A549 (cell line): Measurements from ENCODE around the gene SLC9A4.

ENCODE experiments used
- BHLHE40 ChIP-seq: IDR thresholded peaks from 2 replicates; pipeline ENCODE4 v1.6.1; 2012; ENCODE audit warnings: low read depth, low read length, inconsistent platforms
- EP300 ChIP-seq, 2 experiments: fragments of >200 bp; sonication (Bioruptor Twin); formaldehyde crosslinking; IDR thresholded peaks; 2 replicates in 1 of 2; 3 replicates in 1 of 2; pipeline ENCODE4 v1.6.1; 2016 to 2017
- HOXA7 ChIP-seq: fragments of 250-450 bp; sonication (Bioruptor Pico); IDR thresholded peaks from 2 replicates; pipeline ENCODE4 v1.5.0; 2020; ENCODE audit warnings: mild to moderate bottlenecking, moderate library complexity
- KDM1A ChIP-seq: fragments of 200-600 bp; sonication (generic); IDR thresholded peaks from 2 replicates; pipeline ENCODE4 v1.6.1; 2016; ENCODE audit warnings: low read depth, mild to moderate bottlenecking
- KDM5A ChIP-seq: fragments of 200-600 bp; sonication (generic); IDR thresholded peaks from 2 replicates; pipeline ENCODE4 v1.6.1; 2016; ENCODE audit warnings: antibody characterized with exemption, mild to moderate bottlenecking
- MAFK ChIP-seq: fragments of 450-650 bp; IDR thresholded peaks from 2 replicates; pipeline ENCODE4 v1.6.1; 2014; ENCODE audit not compliant: partially characterized antibody
- POLR2A ChIP-seq: IDR thresholded peaks from 2 replicates; pipeline ENCODE4 v1.6.1; 2012; ENCODE audit warnings: mild to moderate bottlenecking, low read length
- RARB ChIP-seq: fragments of 250-450 bp; sonication (Bioruptor Pico); IDR thresholded peaks from 2 replicates; pipeline ENCODE4 v1.8.0; 2021; ENCODE audit warnings: mild to moderate bottlenecking, moderate library complexity
- TP53 ChIP-seq: fragments of 250-450 bp; sonication (Bioruptor Pico); IDR thresholded peaks from 2 replicates; pipeline ENCODE4 v1.5.0; 2021; ENCODE audit warnings: mild to moderate bottlenecking, moderate library complexity
- TF ChIP-seq, protein P1 (sequence below): fragments of >200 bp; sonication (Bioruptor Twin); formaldehyde crosslinking; IDR thresholded peaks from 3 replicates; pipeline ENCODE4 v1.5.1; 2016
- TF ChIP-seq, protein P2 (sequence below): fragments of 200-600 bp; sonication (generic); IDR thresholded peaks from 2 replicates; pipeline ENCODE4 v1.6.1; 2016; ENCODE audit warnings: antibody characterized with exemption, mild to moderate bottlenecking, moderate library complexity
- TF ChIP-seq, protein P3 (sequence below): fragments of 150-350 bp; IDR thresholded peaks from 2 replicates; pipeline ENCODE4 v1.6.1; 2014; ENCODE audit warnings: low read depth, mild to moderate bottlenecking, low read length
- TF ChIP-seq, protein P4 (sequence below): fragments of 450-650 bp; IDR thresholded peaks from 2 replicates; pipeline ENCODE4 v1.6.1; 2014; ENCODE audit warnings: antibody characterized with exemption
- TF ChIP-seq, protein P5 (sequence below): IDR thresholded peaks from 2 replicates; pipeline ENCODE4 v1.6.1; 2012; ENCODE audit warnings: low read depth, borderline replicate concordance

DNA sequence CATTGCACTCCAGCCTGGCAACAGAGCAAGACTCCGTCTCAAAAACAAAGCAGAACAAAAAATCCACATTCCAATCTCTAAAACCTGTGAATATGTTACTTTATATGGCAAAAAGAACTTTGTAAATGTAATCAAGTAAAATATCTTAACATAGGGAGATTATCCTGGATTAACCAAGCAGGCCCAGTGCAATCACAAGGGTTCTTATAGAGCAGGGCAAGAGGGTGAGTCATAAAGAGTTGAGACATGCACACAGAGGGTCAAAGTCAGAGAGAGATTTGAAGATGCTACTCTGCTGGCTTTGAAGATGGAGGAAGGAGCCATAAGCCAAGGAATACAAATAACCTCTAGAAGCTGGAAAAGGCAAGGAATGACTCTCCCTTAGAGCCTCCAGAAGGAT is 85.4 kb downstream of the SLC9A4 start:
- TF ChIP-seq, protein P1, sequence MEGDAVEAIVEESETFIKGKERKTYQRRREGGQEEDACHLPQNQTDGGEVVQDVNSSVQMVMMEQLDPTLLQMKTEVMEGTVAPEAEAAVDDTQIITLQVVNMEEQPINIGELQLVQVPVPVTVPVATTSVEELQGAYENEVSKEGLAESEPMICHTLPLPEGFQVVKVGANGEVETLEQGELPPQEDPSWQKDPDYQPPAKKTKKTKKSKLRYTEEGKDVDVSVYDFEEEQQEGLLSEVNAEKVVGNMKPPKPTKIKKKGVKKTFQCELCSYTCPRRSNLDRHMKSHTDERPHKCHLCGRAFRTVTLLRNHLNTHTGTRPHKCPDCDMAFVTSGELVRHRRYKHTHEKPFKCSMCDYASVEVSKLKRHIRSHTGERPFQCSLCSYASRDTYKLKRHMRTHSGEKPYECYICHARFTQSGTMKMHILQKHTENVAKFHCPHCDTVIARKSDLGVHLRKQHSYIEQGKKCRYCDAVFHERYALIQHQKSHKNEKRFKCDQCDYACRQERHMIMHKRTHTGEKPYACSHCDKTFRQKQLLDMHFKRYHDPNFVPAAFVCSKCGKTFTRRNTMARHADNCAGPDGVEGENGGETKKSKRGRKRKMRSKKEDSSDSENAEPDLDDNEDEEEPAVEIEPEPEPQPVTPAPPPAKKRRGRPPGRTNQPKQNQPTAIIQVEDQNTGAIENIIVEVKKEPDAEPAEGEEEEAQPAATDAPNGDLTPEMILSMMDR, result no peak
- TF ChIP-seq HOXA7, result no peak
- no peak for TF ChIP-seq MAFK
- TF ChIP-seq, protein P2, sequence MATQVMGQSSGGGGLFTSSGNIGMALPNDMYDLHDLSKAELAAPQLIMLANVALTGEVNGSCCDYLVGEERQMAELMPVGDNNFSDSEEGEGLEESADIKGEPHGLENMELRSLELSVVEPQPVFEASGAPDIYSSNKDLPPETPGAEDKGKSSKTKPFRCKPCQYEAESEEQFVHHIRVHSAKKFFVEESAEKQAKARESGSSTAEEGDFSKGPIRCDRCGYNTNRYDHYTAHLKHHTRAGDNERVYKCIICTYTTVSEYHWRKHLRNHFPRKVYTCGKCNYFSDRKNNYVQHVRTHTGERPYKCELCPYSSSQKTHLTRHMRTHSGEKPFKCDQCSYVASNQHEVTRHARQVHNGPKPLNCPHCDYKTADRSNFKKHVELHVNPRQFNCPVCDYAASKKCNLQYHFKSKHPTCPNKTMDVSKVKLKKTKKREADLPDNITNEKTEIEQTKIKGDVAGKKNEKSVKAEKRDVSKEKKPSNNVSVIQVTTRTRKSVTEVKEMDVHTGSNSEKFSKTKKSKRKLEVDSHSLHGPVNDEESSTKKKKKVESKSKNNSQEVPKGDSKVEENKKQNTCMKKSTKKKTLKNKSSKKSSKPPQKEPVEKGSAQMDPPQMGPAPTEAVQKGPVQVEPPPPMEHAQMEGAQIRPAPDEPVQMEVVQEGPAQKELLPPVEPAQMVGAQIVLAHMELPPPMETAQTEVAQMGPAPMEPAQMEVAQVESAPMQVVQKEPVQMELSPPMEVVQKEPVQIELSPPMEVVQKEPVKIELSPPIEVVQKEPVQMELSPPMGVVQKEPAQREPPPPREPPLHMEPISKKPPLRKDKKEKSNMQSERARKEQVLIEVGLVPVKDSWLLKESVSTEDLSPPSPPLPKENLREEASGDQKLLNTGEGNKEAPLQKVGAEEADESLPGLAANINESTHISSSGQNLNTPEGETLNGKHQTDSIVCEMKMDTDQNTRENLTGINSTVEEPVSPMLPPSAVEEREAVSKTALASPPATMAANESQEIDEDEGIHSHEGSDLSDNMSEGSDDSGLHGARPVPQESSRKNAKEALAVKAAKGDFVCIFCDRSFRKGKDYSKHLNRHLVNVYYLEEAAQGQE, result no peak
- TF ChIP-seq, protein P3, sequence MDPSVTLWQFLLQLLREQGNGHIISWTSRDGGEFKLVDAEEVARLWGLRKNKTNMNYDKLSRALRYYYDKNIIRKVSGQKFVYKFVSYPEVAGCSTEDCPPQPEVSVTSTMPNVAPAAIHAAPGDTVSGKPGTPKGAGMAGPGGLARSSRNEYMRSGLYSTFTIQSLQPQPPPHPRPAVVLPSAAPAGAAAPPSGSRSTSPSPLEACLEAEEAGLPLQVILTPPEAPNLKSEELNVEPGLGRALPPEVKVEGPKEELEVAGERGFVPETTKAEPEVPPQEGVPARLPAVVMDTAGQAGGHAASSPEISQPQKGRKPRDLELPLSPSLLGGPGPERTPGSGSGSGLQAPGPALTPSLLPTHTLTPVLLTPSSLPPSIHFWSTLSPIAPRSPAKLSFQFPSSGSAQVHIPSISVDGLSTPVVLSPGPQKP, result no peak
- TF ChIP-seq KDM1A, result no peak
- no peak for TF ChIP-seq TP53 (CRISPR knock-in tag)
- TF ChIP-seq, protein P4, sequence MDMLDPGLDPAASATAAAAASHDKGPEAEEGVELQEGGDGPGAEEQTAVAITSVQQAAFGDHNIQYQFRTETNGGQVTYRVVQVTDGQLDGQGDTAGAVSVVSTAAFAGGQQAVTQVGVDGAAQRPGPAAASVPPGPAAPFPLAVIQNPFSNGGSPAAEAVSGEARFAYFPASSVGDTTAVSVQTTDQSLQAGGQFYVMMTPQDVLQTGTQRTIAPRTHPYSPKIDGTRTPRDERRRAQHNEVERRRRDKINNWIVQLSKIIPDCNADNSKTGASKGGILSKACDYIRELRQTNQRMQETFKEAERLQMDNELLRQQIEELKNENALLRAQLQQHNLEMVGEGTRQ, result no peak
- TF ChIP-seq EP300 (IDR thresholded peaks at IDR 0.05), result no peak
- no peak for TF ChIP-seq RARB (CRISPR knock-in tag)
- TF ChIP-seq, protein P5, sequence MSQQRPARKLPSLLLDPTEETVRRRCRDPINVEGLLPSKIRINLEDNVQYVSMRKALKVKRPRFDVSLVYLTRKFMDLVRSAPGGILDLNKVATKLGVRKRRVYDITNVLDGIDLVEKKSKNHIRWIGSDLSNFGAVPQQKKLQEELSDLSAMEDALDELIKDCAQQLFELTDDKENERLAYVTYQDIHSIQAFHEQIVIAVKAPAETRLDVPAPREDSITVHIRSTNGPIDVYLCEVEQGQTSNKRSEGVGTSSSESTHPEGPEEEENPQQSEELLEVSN, result no peak
- no peak for TF ChIP-seq KDM5A
- no peak for TF ChIP-seq BHLHE40
- no peak for TF ChIP-seq POLR2A
